ENCODE results near the gene SF3B3.
"Not testable (repeated sequence)": the region's sequence is repeated elsewhere in the genome, so short reads cannot be mapped to it uniquely, and the experiment has no call there.

Gene SF3B3

GRCh38 chr16:70512456-70512855 lies 11.2 kb upstream of the SF3B3 start:
- peak overlapping the region; percentile 35; the same call in 1 of the 2 replicates for H3K27ac ChIP-seq (ENCODE audit: low read depth, low read length)
- peaks cover 13% of the 10 kb centered on the region for H3K4me1 ChIP-seq (ENCODE audit: control insufficient read depth, insufficient read depth, low read length, unreplicated experiment)
- no peak overlapping the region for H2AFZ ChIP-seq (ENCODE audit: low read length, unreplicated experiment)
- peaks cover 30% of the 10 kb centered on the region for H3K36me3 ChIP-seq (ENCODE audit: insufficient read depth, low read length)
- no peaks in the 10 kb centered on the region for H3K27me3 ChIP-seq (ENCODE audit: insufficient read depth, low read length)
- no peaks in the 10 kb centered on the region for H3K79me2 ChIP-seq (ENCODE audit: control insufficient read depth, insufficient read depth, low read length, unreplicated experiment)
- H3K4me3 ChIP-seq (ENCODE audit: low read depth, low read length): no peak overlapping the region

GRCh38 chr16:70520612-70521297 lies 2.9 kb upstream of the SF3B3 start:
- Histone ChIP-seq H3K36me3 (ENCODE audit: insufficient read depth, low read length) (peaks cover 4% of the 10 kb centered on the region; the same call in 1 of the 2 replicates), H3K27ac (ENCODE audit: low read depth, low read length) (peak overlapping the region; percentile 11), H3K79me2 (ENCODE audit: control insufficient read depth, insufficient read depth, low read length, unreplicated experiment) (peaks cover 52% of the 10 kb centered on the region), H2AFZ (ENCODE audit: low read length, unreplicated experiment) (no peak overlapping the region), H3K4me3 (ENCODE audit: low read depth, low read length) (no peak overlapping the region), H3K4me1 (ENCODE audit: control insufficient read depth, insufficient read depth, low read length, unreplicated experiment) (peaks cover 18% of the 10 kb centered on the region), H3K27me3 (ENCODE audit: insufficient read depth, low read length) (no peaks in the 10 kb centered on the region)

GRCh38 chr16:70522216-70523075 lies 1.2 kb upstream of the SF3B3 start:
- Histone ChIP-seq H3K4me1 (ENCODE audit: control insufficient read depth, insufficient read depth, low read length, unreplicated experiment) (peaks cover 31% of the 10 kb centered on the region), H2AFZ (ENCODE audit: low read length, unreplicated experiment) (peak overlapping the region; percentile 37), H3K27me3 (ENCODE audit: insufficient read depth, low read length) (no peaks in the 10 kb centered on the region), H3K27ac (ENCODE audit: low read depth, low read length) (peak overlapping the region; percentile 92), H3K79me2 (ENCODE audit: control insufficient read depth, insufficient read depth, low read length, unreplicated experiment) (peaks cover 67% of the 10 kb centered on the region), H3K4me3 (ENCODE audit: low read depth, low read length) (peak overlapping the region; percentile 99), H3K36me3 (ENCODE audit: insufficient read depth, low read length) (peaks cover 12% of the 10 kb centered on the region; the same call in 1 of the 2 replicates)

GRCh38 chr16:70523076-70523742 lies 407 bp upstream of the SF3B3 start, which contains the start of gene COG4:
Gene COG4 (minus strand): TSS chr16:70523554. CDS start chr16:70523543, 11 bp downstream.
- Histone ChIP-seq H2AFZ (ENCODE audit: low read length, unreplicated experiment) (peak within 1 kb of the TSS; percentile 99), H3K79me2 (ENCODE audit: control insufficient read depth, insufficient read depth, low read length, unreplicated experiment) (peaks cover 75% of the 10 kb centered on the region), H3K27me3 (ENCODE audit: insufficient read depth, low read length) (no peaks in the 10 kb centered on the region), H3K36me3 (ENCODE audit: insufficient read depth, low read length) (peaks cover 14% of the 10 kb centered on the region; the same call in 1 of the 2 replicates), H3K4me1 (ENCODE audit: control insufficient read depth, insufficient read depth, low read length, unreplicated experiment) (peaks cover 32% of the 10 kb centered on the region), H3K27ac (ENCODE audit: low read depth, low read length) (peak within 1 kb of the TSS; percentile 92), H3K4me3 (ENCODE audit: low read depth, low read length) (peak within 1 kb of the TSS; percentile 99)

GRCh38 chr16:70524399-70524825 lies 796 bp downstream of the SF3B3 start:
- Histone ChIP-seq H2AFZ (ENCODE audit: low read length, unreplicated experiment) (peak overlapping the region; percentile 99), H3K36me3 (ENCODE audit: insufficient read depth, low read length) (peaks cover 21% of the 10 kb centered on the region), H3K27ac (ENCODE audit: low read depth, low read length) (peak overlapping the region; percentile 92), H3K79me2 (ENCODE audit: control insufficient read depth, insufficient read depth, low read length, unreplicated experiment) (peaks cover 86% of the 10 kb centered on the region), H3K4me1 (ENCODE audit: control insufficient read depth, insufficient read depth, low read length, unreplicated experiment) (peaks cover 41% of the 10 kb centered on the region), H3K4me3 (ENCODE audit: low read depth, low read length) (peak overlapping the region; percentile 99)
- not testable (repeated sequence) for H3K27me3 ChIP-seq (ENCODE audit: insufficient read depth, low read length)

GRCh38 chr16:70526403-70526802 lies 2.8 kb downstream of the SF3B3 start:
- Histone ChIP-seq H3K36me3 (ENCODE audit: insufficient read depth, low read length) (peaks cover 26% of the 10 kb centered on the region), H3K79me2 (ENCODE audit: control insufficient read depth, insufficient read depth, low read length, unreplicated experiment) (peaks cover 86% of the 10 kb centered on the region), H3K4me3 (ENCODE audit: low read depth, low read length) (peak overlapping the region; percentile 99), H3K4me1 (ENCODE audit: control insufficient read depth, insufficient read depth, low read length, unreplicated experiment) (peaks cover 29% of the 10 kb centered on the region), H3K27ac (ENCODE audit: low read depth, low read length) (peak overlapping the region; percentile 17; the same call in 1 of the 2 replicates), H3K27me3 (ENCODE audit: insufficient read depth, low read length) (no peaks in the 10 kb centered on the region), H2AFZ (ENCODE audit: low read length, unreplicated experiment) (no peak overlapping the region)

- H3K27ac ChIP-seq (ENCODE audit: low read depth, low read length): peak overlapping the region; percentile 17; the same call in 1 of the 2 replicates
- no peak overlapping the region for H2AFZ ChIP-seq (ENCODE audit: low read length, unreplicated experiment)
- H3K4me1 ChIP-seq (ENCODE audit: control insufficient read depth, insufficient read depth, low read length, unreplicated experiment): peaks cover 24% of the 10 kb centered on the region
- H3K27me3 ChIP-seq (ENCODE audit: insufficient read depth, low read length): no peaks in the 10 kb centered on the region
- H3K79me2 ChIP-seq (ENCODE audit: control insufficient read depth, insufficient read depth, low read length, unreplicated experiment): peaks cover 84% of the 10 kb centered on the region
- peaks cover 34% of the 10 kb centered on the region for H3K36me3 ChIP-seq (ENCODE audit: insufficient read depth, low read length)
- H3K4me3 ChIP-seq (ENCODE audit: low read depth, low read length): peak overlapping the region; percentile 99
These were observed 3.8 kb downstream of the SF3B3 start for GRCh38 chr16:70527315-70527996.

- H3K4me3 ChIP-seq (ENCODE audit: low read depth, low read length): peak overlapping the region; percentile 23
- peaks cover 86% of the 10 kb centered on the region for H3K79me2 ChIP-seq (ENCODE audit: control insufficient read depth, insufficient read depth, low read length, unreplicated experiment)
- peaks cover 23% of the 10 kb centered on the region for H3K4me1 ChIP-seq (ENCODE audit: control insufficient read depth, insufficient read depth, low read length, unreplicated experiment)
- H3K36me3 ChIP-seq (ENCODE audit: insufficient read depth, low read length): peaks cover 49% of the 10 kb centered on the region
- no peak overlapping the region for H2AFZ ChIP-seq (ENCODE audit: low read length, unreplicated experiment)
- no peaks in the 10 kb centered on the region for H3K27me3 ChIP-seq (ENCODE audit: insufficient read depth, low read length)
- H3K27ac ChIP-seq (ENCODE audit: low read depth, low read length): peak overlapping the region; percentile 64
These were observed 5.6 kb downstream of the SF3B3 start for GRCh38 chr16:70529051-70529777.

- peaks cover 23% of the 10 kb centered on the region for H3K4me1 ChIP-seq (ENCODE audit: control insufficient read depth, insufficient read depth, low read length, unreplicated experiment)
- H3K27ac ChIP-seq (ENCODE audit: low read depth, low read length); H3K4me3 ChIP-seq (ENCODE audit: low read depth, low read length); H2AFZ ChIP-seq (ENCODE audit: low read length, unreplicated experiment); H3K27me3 ChIP-seq (ENCODE audit: insufficient read depth, low read length): not testable (repeated sequence)
- H3K36me3 ChIP-seq (ENCODE audit: insufficient read depth, low read length): peaks cover 49% of the 10 kb centered on the region
- H3K79me2 ChIP-seq (ENCODE audit: control insufficient read depth, insufficient read depth, low read length, unreplicated experiment): peaks cover 83% of the 10 kb centered on the region
These were observed 6.3 kb downstream of the SF3B3 start for GRCh38 chr16:70529954-70530353.

Measured in ACC112 (cell line).